Upper lobe of left lung (tissue), 4 donors: ENCODE measurements around the gene SUCLG2.

Source experiments
- CTCF ChIP-seq, 6 experiments: fragments of 450-650 bp in 4 of 6; fragments of 200-600 bp in 2 of 6; sonication (generic) in 2 of 6; IDR thresholded peaks; one replicate each; pipeline ENCODE4 v1.5.1; 2016 to 2019; ENCODE audit warnings: antibody characterized with exemption in 6 of 6
- EP300 ChIP-seq, 4 donors: sonication (generic); formaldehyde crosslinking; IDR thresholded peaks; one replicate each; pipeline ENCODE4 v1.5.1; 2017; ENCODE audit warnings: antibody characterized with exemption in 4 of 4, control low read depth in 2 of 4
- POLR2A ChIP-seq, 4 donors: fragments of 450-650 bp; IDR thresholded peaks; one replicate each; pipeline ENCODE4 v1.5.1; 2016 to 2017; ENCODE audit warnings: antibody characterized with exemption in 4 of 4, mild to moderate bottlenecking in 2 of 4

- TF ChIP-seq POLR2A (IDR thresholded peaks at IDR 0.05): no peak
- no peak for TF ChIP-seq CTCF (IDR thresholded peaks at IDR 0.05)
- TF ChIP-seq EP300 (IDR thresholded peaks at IDR 0.05): no peak
Measured at GRCh38 chr3:67458896-67459530, 195.4 kb downstream of the SUCLG2 start.
